OCI-LY3 (cell line): ENCODE measurements around the gene WWOX.

Experiments used
- H2AFZ ChIP-seq: fragments of 200-600, 300-600 bp; shearing (Covaris generic); 2 replicates; pipeline ENCODE4 v1.6.0; 2014; ENCODE audit warnings: antibody characterized with exemption, low read depth, low read length
- H3K27ac ChIP-seq: fragments of 200-600, 300-600 bp; sonication (generic); 2 replicates; pipeline ENCODE4 v1.5.1; 2014; ENCODE audit warnings: mild to moderate bottlenecking, low read length, moderate library complexity, mixed read lengths
- H3K27me3 ChIP-seq: fragments of 200-600, 300-600 bp; sonication (generic); 2 replicates; pipeline ENCODE4 v1.6.1; 2014; ENCODE audit warnings: low read depth, low read length, mixed read lengths
- H3K36me3 ChIP-seq: fragments of 200-600, 300-600 bp; sonication (generic); replicated peaks from 2 replicates; pipeline ENCODE3; 2014; ENCODE audit warnings: low read depth, low read length, mixed read lengths
- H3K4me1 ChIP-seq: fragments of 300-600, 200-600 bp; sonication (generic); 2 replicates; pipeline ENCODE4 v1.6.1; 2014; ENCODE audit warnings: low read length, mixed read lengths
- H3K4me2 ChIP-seq: fragments of 200-600, 300-600 bp; sonication (generic); 2 replicates; pipeline ENCODE4 v1.6.1; 2014; ENCODE audit warnings: low read length, mixed read lengths
- H3K4me3 ChIP-seq: fragments of 300-600, 200-600 bp; sonication (generic); 2 replicates; pipeline ENCODE4 v1.5.1; 2014; ENCODE audit warnings: antibody characterized with exemption, mild to moderate bottlenecking, low read length, moderate library complexity
- H3K79me2 ChIP-seq: fragments of 300-600, 200-600 bp; shearing (Covaris generic); 2 replicates; pipeline ENCODE4 v1.6.1; 2014; ENCODE audit warnings: mild to moderate bottlenecking, low read length, mixed read lengths
- H3K9ac ChIP-seq: fragments of 300-600, 200-600 bp; shearing (Covaris generic); 2 replicates; pipeline ENCODE4 v1.6.0; 2014; ENCODE audit warnings: mild to moderate bottlenecking, low read length, moderate library complexity
- H3K9me3 ChIP-seq: fragments of 200-600, 300-600 bp; shearing (Covaris generic); 2 replicates; pipeline ENCODE4 v1.6.1; 2014; ENCODE audit warnings: low read length, mixed read lengths; ENCODE audit not compliant: insufficient read depth
- H4K20me1 ChIP-seq: fragments of 200-600, 300-600 bp; sonication (generic); 2 replicates; pipeline ENCODE4 v1.6.1; 2016; ENCODE audit warnings: low read length, mixed read lengths; ENCODE audit not compliant: insufficient read depth
- EZH2phosphoT487 ChIP-seq: fragments of 200-600 bp; shearing (Covaris generic); IDR thresholded peaks from 2 replicates; pipeline ENCODE4 v1.6.1; 2018; ENCODE audit warnings: antibody characterized with exemption, mixed run types, low read depth
- TF ChIP-seq, protein P1 (sequence below): fragments of 200-600, 300-600 bp; sonication (generic); IDR thresholded peaks from 2 replicates; pipeline ENCODE4 v1.5.1; 2014; ENCODE audit warnings: antibody characterized with exemption, low read length, low read depth

WWOX gene

DNA sequence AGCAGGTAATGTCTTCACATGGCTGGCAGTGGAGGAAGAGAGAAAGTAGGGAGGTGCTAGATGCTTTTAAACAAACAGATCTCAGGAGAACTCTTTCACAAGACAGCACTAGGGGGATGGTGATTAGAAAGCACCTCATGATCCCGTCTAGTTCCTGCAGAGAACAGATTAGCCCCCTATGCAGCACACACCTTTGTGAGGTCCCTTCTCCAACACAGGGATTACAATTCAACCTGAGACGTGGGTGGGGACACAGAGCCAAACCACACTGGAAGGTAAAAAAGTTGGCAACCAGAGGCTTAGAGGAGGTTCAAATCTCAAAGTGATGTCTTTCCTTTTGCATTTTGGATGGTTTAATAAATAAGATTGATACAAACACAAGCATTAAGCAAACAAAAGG is 394.7 kb downstream of the WWOX start:
- H3K9me3 ChIP-seq: no peaks in the 10 kb centered on the region
- H4K20me1 ChIP-seq: no peaks in the 10 kb centered on the region
- no peak overlapping the region for H2AFZ ChIP-seq
- H3K4me1 ChIP-seq: no peaks in the 10 kb centered on the region
- H3K27me3 ChIP-seq: no peaks in the 10 kb centered on the region
- no peaks in the 10 kb centered on the region for H3K79me2 ChIP-seq
- no peak overlapping the region for H3K9ac ChIP-seq
- no peak overlapping the region for H3K27ac ChIP-seq
- TF ChIP-seq EZH2phosphoT487: no peak
- TF ChIP-seq, protein P1, sequence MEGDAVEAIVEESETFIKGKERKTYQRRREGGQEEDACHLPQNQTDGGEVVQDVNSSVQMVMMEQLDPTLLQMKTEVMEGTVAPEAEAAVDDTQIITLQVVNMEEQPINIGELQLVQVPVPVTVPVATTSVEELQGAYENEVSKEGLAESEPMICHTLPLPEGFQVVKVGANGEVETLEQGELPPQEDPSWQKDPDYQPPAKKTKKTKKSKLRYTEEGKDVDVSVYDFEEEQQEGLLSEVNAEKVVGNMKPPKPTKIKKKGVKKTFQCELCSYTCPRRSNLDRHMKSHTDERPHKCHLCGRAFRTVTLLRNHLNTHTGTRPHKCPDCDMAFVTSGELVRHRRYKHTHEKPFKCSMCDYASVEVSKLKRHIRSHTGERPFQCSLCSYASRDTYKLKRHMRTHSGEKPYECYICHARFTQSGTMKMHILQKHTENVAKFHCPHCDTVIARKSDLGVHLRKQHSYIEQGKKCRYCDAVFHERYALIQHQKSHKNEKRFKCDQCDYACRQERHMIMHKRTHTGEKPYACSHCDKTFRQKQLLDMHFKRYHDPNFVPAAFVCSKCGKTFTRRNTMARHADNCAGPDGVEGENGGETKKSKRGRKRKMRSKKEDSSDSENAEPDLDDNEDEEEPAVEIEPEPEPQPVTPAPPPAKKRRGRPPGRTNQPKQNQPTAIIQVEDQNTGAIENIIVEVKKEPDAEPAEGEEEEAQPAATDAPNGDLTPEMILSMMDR: no peak
- no peaks in the 10 kb centered on the region for H3K36me3 ChIP-seq
- H3K4me3 ChIP-seq: no peak overlapping the region
- H3K4me2 ChIP-seq: no peak overlapping the region

DNA sequence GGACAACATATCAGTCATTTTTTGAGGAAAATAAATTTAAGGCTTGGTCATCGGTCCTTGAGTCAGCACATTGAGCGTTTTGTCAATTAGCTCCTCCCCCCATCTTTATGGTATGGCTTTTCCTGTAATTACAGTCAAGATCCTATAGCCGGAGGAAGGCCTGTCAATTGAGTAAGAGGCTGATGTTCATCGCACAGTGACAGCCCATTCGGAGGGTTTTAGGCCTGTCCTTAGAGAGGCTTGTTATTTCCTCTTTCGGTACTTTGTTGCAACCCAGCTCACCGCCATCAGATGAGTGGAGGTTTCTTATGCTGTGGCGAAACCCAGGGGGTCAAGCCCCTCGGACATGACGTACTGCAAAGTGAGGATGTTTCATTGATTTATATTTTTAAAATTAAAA is 395.2 kb downstream of the WWOX start:
- no peaks in the 10 kb centered on the region for H3K79me2 ChIP-seq
- TF ChIP-seq, protein P1: no peak
- TF ChIP-seq EZH2phosphoT487: no peak
- no peaks in the 10 kb centered on the region for H3K4me1 ChIP-seq
- H3K27ac ChIP-seq: no peak overlapping the region
- no peaks in the 10 kb centered on the region for H3K9me3 ChIP-seq
- peaks cover under 1% of the 10 kb centered on the region for H3K27me3 ChIP-seq
- H3K9ac ChIP-seq: no peak overlapping the region
- H3K4me2 ChIP-seq: no peak overlapping the region
- no peaks in the 10 kb centered on the region for H3K36me3 ChIP-seq
- no peak overlapping the region for H2AFZ ChIP-seq
- no peak overlapping the region for H3K4me3 ChIP-seq
- peaks cover under 1% of the 10 kb centered on the region; the same call in 1 of the 2 replicates for H4K20me1 ChIP-seq

DNA sequence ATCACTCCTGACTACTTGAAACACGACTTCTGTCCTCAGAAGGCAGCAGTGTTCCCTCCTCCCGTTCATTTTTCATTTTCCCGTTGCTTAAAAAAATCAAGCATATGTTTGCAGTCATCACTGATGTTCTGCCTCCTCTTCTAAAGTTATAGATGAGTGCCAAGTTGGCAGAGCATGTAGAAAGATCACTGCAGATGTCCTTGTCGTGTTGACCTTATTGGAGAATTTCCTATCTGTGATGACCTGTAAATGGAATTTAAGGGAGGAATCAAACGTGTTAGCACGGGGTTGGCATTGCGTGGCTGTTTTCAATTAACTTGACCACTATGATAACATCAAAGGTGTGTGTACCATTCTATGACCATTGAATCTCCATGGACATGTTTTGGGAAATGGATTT is 396.7 kb downstream of the WWOX start:
- Histone ChIP-seq H3K27me3 (peaks cover 15% of the 10 kb centered on the region), H3K79me2 (no peaks in the 10 kb centered on the region), H2AFZ (no peak overlapping the region), H3K9ac (no peak overlapping the region), H3K4me3 (no peak overlapping the region), H4K20me1 (peaks cover 4% of the 10 kb centered on the region; the same call in 1 of the 2 replicates), H3K36me3 (no peaks in the 10 kb centered on the region), H3K27ac (no peak overlapping the region), H3K4me2 (no peak overlapping the region), H3K4me1 (peaks cover under 1% of the 10 kb centered on the region), H3K9me3 (no peaks in the 10 kb centered on the region)
- no peak for TF ChIP-seq EZH2phosphoT487
- TF ChIP-seq, protein P1: no peak

DNA sequence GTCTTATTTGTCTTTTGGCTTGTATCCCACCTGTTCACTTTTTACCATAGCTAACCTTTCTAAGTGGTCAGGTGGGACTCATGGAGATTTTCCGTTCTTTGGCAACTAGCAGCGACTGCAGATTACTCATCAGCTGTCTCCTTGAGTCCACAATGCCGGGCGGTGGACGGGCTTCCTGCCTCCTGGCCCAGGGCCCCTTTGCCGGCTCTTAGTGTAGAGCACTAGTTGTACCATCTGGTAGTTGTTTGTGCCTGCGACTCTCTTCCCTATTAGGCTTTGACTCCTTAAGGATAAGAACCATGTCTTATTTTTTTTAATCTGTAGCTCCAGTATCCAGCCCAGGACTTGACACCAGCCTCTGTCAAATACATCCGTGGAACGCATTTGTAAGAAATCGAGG is 399.9 kb downstream of the WWOX start:
- Histone ChIP-seq H3K9ac (no peak overlapping the region), H3K4me2 (no peak overlapping the region)
- TF ChIP-seq, protein P1: no peak
- no peak for TF ChIP-seq EZH2phosphoT487

More for the DNA sequence above, 399.9 kb downstream of the WWOX start:
- H3K27me3 ChIP-seq: peaks cover 34% of the 10 kb centered on the region
- peaks cover 28% of the 10 kb centered on the region for H3K4me1 ChIP-seq
- no peak overlapping the region for H3K4me3 ChIP-seq
- H3K27ac ChIP-seq: no peak overlapping the region
- H3K9me3 ChIP-seq: no peaks in the 10 kb centered on the region
- H3K36me3 ChIP-seq: no peaks in the 10 kb centered on the region
- no peaks in the 10 kb centered on the region for H3K79me2 ChIP-seq
- no peak overlapping the region for H2AFZ ChIP-seq
- peaks cover 7% of the 10 kb centered on the region; the same call in 1 of the 2 replicates for H4K20me1 ChIP-seq
